Measurements from ENCODE around the gene CYP26B1.

The CYP26B1 gene

GRCh38 chr2:72147303-72147971, at the start of gene CYP26B1:
Gene CYP26B1 (minus strand): TSS chr2:72147862. CDS start chr2:72147834, 28 bp downstream.
- DNase-seq (ENCODE audit: low read depth), result no peak

GRCh38 chr2:72193723-72194122, 46.1 kb upstream of the CYP26B1 start:
- no peak for DNase-seq (ENCODE audit: low read depth)

GRCh38 chr2:72191441-72191840, 43.8 kb upstream of the CYP26B1 start:
- no peak for DNase-seq (ENCODE audit: low read depth)

- DNase-seq (ENCODE audit: low read depth), result no peak
Measured at GRCh38 chr2:72185206-72185605, 37.5 kb upstream of the CYP26B1 start.

- no peak for DNase-seq (ENCODE audit: low read depth)
Measured at GRCh38 chr2:72183466-72183865, 35.8 kb upstream of the CYP26B1 start.

- no peak for DNase-seq (ENCODE audit: low read depth)
Measured at GRCh38 chr2:72183016-72183415, 35.4 kb upstream of the CYP26B1 start.

GRCh38 chr2:72182547-72182946, 34.9 kb upstream of the CYP26B1 start:
- DNase-seq (ENCODE audit: low read depth), result no peak

- no peak for DNase-seq (ENCODE audit: low read depth)
Measured at GRCh38 chr2:72181616-72182015, 34.0 kb upstream of the CYP26B1 start.

- no peak for DNase-seq (ENCODE audit: low read depth)
Measured at GRCh38 chr2:72180351-72180750, 32.7 kb upstream of the CYP26B1 start.

GRCh38 chr2:72178551-72178950, 30.9 kb upstream of the CYP26B1 start:
- no peak for DNase-seq (ENCODE audit: low read depth)

- no peak for DNase-seq (ENCODE audit: low read depth)
Measured at GRCh38 chr2:72176281-72176680, 28.6 kb upstream of the CYP26B1 start.

- DNase-seq (ENCODE audit: low read depth), result no peak
Measured at GRCh38 chr2:72175636-72176035, 28.0 kb upstream of the CYP26B1 start.

GRCh38 chr2:72173640-72174321, 26.1 kb upstream of the CYP26B1 start:
- no peak for DNase-seq (ENCODE audit: low read depth)

- no peak for DNase-seq (ENCODE audit: low read depth)
Measured at GRCh38 chr2:72172478-72172877, 24.8 kb upstream of the CYP26B1 start.

GRCh38 chr2:72166279-72166678, 18.6 kb upstream of the CYP26B1 start:
- no peak for DNase-seq (ENCODE audit: low read depth)

GRCh38 chr2:72165792-72166191, 18.1 kb upstream of the CYP26B1 start:
- no peak for DNase-seq (ENCODE audit: low read depth)

- DNase-seq (ENCODE audit: low read depth), result no peak
Measured at GRCh38 chr2:72162574-72162973, 14.9 kb upstream of the CYP26B1 start.

GRCh38 chr2:72159211-72159993, 11.7 kb upstream of the CYP26B1 start:
- DNase-seq (ENCODE audit: low read depth), result no peak

GRCh38 chr2:72157871-72158771, 10.5 kb upstream of the CYP26B1 start:
- no peak for DNase-seq (ENCODE audit: low read depth)

- DNase-seq (ENCODE audit: low read depth), result no peak
Measured at GRCh38 chr2:72156872-72157271, 9.2 kb upstream of the CYP26B1 start.

GRCh38 chr2:72155737-72156136, 8.1 kb upstream of the CYP26B1 start:
- no peak for DNase-seq (ENCODE audit: low read depth)

GRCh38 chr2:72155151-72155550, 7.5 kb upstream of the CYP26B1 start:
- no peak for DNase-seq (ENCODE audit: low read depth)

Measured in stimulated activated CD8-positive, alpha-beta memory T cell treated with anti-CD3 and anti-CD28 coated beads, Interleukin-12 subunit alpha, Interleukin-12 subunit beta, amount 100 ng/mL, for 4 hours (primary cell).